ENCODE data around the gene TNFRSF4.

TNFRSF4 gene

DNA sequence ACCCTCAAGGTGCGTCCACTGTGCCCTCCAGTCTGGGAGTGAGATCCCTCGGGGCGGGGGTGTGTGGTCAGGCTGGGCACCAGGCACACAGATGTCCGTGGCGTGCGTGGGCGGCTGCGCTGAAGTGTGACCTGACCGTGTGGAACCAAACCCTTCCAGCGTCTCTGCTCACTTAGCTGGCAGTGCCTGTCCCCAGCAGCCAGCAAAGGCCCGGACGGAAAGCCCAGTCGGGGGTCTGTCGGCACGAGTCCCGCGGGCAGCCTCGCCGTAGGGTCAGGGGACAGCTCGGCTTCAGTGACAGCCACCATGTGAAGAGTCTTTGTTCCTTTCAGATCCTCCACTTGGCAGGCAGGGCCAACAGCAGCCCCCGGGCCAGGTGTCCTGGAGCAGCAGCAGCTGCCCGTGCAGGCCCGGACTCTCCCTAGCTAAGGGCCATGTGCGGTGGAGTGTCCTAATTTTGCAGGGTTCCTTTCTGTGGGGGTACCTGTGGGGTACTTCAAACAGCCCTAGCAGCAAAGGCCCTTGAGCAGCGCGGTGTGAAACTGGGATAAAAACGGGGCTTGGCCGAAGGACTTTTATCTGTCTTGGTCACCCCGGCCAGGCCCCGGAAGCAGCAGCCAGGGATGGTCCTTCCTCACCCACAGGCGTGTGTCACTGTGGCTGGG, 28.7 kb downstream of the TNFRSF4 start:
- TF ChIP-seq, protein P1, sequence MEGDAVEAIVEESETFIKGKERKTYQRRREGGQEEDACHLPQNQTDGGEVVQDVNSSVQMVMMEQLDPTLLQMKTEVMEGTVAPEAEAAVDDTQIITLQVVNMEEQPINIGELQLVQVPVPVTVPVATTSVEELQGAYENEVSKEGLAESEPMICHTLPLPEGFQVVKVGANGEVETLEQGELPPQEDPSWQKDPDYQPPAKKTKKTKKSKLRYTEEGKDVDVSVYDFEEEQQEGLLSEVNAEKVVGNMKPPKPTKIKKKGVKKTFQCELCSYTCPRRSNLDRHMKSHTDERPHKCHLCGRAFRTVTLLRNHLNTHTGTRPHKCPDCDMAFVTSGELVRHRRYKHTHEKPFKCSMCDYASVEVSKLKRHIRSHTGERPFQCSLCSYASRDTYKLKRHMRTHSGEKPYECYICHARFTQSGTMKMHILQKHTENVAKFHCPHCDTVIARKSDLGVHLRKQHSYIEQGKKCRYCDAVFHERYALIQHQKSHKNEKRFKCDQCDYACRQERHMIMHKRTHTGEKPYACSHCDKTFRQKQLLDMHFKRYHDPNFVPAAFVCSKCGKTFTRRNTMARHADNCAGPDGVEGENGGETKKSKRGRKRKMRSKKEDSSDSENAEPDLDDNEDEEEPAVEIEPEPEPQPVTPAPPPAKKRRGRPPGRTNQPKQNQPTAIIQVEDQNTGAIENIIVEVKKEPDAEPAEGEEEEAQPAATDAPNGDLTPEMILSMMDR (IDR thresholded peaks at IDR 0.05): no peak

DNA sequence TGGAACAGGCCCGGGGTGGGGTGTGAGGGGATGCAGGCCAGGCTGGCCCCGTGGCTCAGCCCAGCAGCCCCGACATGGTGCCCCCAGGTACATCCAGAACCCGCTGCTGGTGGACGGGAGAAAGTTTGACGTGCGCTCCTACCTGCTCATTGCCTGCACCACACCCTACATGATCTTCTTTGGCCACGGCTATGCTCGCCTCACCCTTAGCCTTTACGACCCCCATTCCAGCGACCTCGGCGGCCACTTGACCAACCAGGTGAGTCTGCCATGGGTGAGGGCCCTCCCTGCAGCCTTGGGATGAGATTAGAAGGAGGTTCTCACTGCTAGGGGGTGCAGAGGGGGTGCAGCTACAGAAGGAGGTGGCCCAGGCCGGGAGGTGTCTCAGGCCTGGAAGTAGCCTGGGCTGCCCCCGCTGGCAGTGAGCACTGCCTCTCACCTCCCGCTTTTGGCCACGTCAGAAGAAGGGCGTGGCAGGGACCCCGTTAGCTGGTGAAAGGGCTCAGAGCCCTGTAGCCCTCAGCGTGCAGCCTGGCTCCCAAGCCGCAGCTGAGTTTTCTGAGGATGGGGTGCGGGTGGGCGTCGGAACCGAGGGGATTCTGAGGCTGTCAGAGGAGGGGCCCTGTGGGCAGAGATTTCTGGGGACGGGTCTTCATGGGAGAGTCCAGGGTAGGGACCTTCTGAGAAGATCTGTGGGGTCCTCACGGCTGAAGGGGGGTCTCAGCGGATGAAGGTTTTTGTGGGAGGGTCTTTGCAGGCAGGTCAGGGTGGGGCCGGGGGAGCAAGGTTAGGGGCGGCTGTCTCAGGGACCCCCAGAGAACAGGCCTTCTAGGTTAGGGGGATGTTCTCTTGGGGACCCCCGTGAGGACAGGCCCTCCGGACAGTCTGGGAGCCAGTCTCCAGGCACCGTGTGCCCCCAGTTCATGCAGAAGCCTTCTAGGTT, 29.8 kb downstream of the TNFRSF4 start:
- TF ChIP-seq, protein P1 (IDR thresholded peaks at IDR 0.05): no peak

DNA sequence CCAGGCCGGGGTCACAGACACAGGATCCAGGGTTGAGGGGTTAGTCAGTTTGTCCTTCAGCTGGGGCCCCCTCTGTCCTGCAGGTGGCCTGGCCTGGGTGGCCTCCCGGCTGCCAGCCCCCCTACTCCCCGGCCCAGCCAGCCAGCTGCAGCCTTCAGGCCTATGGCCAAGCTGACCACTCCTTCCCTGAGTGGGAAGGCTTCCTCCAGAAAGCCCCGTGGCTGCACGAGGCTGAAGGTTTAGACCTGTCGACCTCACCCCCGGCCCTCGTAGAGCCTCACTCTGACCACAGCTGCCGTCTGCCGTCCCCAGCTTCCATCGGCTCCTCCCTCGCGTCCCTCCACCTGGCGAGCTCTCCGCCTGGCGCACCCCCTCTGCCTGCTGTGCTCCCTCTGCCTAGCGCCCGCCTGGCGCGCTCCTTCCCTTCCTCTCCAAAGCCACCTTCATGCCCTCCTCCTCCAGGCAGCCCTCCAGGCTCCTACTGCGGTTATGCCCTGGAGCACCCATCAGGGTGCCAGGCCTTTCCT, 30.7 kb downstream of the TNFRSF4 start:
- TF ChIP-seq, protein P1 (IDR thresholded peaks at IDR 0.05): no peak

DNA sequence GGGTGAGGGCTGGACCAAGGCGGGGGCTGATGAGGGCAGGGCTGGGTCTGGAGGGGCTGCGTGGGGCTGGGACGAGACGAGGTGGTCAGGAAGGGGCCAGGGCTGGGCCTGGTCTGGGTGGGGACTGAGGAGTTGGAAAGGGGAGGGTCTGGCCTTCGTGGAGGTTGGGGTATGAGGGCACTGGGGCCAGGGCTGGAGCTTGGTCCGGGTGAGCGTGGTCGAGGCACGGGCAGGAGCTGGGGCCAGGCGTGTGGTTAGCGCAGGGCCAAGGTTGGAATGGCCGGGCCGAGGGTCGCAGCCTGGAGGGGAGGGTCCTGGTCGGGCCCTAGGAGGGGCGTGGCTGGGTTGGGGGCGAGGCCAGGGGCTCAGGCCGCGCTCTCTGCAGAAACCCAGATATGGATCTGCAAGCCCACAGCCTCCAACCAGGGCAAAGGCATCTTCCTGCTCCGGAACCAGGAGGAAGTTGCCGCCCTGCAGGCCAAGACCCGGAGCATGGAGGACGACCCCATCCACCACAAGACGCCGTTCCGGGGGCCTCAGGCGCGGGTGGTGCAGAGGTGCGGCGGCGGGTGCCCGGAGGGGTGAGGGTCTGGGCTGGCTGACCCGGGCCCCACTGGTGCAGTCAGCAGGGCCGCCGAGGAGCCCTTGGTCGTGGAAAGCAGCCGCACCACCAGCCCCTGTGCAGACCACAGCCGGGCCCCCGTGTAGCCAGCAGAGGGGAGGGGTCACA, 31.3 kb downstream of the TNFRSF4 start:
- TF ChIP-seq, protein P1 (IDR thresholded peaks at IDR 0.05): no peak

DNA sequence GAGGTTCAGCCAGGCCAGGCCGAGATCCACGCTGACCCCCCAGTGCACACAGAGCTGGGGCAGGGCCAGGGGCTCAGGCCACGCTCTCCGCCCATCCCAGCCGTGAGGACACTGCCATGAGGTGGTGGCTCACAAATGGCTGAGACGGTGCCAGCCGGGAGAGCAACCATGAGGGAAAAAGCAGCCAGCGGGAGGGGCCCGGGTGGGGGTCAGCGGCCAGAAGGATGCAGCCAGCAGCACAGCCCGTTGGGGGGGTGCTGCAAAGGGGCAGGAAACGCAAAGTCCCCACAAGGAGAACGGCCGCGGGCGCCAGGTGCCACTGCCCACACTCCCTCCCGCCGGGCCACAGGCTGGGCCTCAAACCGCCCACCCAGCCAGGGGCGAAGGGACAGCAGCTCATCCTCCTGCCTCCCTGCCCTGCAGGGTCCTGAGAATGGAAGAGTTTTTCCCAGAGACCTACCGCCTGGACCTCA, 32.0 kb downstream of the TNFRSF4 start:
- TF ChIP-seq, protein P1 (IDR thresholded peaks at IDR 0.05): no peak

DNA sequence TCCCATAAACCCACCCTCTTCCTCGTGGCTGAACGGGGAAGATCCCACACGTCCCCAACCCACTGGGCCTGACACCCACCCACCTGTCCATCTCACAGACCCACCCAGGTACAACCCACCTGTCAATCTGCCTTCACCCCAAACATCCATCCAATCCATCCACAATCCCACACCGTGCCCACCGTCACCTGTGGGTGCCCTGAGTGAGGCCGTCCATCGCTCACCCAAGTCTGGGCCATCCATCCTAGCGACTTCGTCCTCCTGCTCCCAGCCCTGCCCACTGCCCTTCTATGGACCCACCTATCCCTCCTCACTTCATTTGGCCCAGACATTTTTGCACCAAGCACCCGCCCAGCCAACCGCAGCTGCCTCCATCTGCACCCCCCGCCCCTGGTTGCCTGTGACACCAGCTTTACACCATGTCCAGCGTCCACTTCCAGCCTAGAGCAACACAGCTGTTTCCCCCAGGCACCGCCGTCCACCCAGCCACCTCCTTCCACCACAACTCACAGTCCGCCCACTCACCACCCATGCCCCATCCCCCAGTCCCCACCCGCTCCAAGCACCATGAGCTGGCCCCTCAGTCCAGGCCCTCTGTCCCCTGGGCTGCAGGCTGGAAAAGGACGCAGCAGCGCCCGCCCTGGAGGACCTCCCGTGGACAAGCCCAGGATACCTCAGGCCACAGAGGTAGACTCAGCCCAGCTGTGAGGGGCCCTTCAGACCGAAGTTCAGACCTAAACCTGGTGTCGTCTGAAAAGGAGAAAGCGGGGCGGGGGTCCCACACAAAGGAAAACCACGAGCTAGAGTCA, 32.6 kb downstream of the TNFRSF4 start:
- TF ChIP-seq, protein P1 (IDR thresholded peaks at IDR 0.05): no peak

Measured in LNCAP (cell line).